Measurements from ENCODE around the gene ABTB2.
A peak's percentile ranks its signal among the peaks of the same experiment; 100 is the strongest.

ABTB2 gene

GRCh38 chr11:34105079-34105956 lies 252.5 kb downstream of the ABTB2 start, which contains the start of gene NAT10:
NAT10 (plus strand) TSS chr11:34105629; CDS start chr11:34108226, 2,597 bp downstream.
- peaks cover 4% of the 10 kb centered on the region for H3K36me3 ChIP-seq (ENCODE audit: control insufficient read depth, insufficient read depth, low read length)
- H3K4me3 ChIP-seq (replicated peaks; ENCODE audit: low read depth, low read length): peak within 1 kb of the TSS; percentile 96
- no peaks in the 10 kb centered on the region for H3K27me3 ChIP-seq (replicated peaks; ENCODE audit: control insufficient read depth, insufficient read depth, low read length)
- no peak for TF ChIP-seq CTCF (IDR thresholded peaks at IDR 0.05; ENCODE audit: insufficient read depth, low read length, poor library complexity, severe bottlenecking)
- DNase-seq (ENCODE audit: extremely low read depth, insufficient read length): peak; percentile 93

GRCh38 chr11:34104680-34105078 lies 253.1 kb downstream of the ABTB2 start:
- DNase-seq (ENCODE audit: extremely low read depth, insufficient read length): no peak
- H3K27me3 ChIP-seq (replicated peaks; ENCODE audit: control insufficient read depth, insufficient read depth, low read length): no peaks in the 10 kb centered on the region
- peak overlapping the region; percentile 96 for H3K4me3 ChIP-seq (replicated peaks; ENCODE audit: low read depth, low read length)
- TF ChIP-seq CTCF (IDR thresholded peaks at IDR 0.05; ENCODE audit: insufficient read depth, low read length, poor library complexity, severe bottlenecking): no peak
- peaks cover 3% of the 10 kb centered on the region for H3K36me3 ChIP-seq (ENCODE audit: control insufficient read depth, insufficient read depth, low read length)

Data from GM06990 (cell line).